ENCODE results near the gene JPH2.

DNA sequence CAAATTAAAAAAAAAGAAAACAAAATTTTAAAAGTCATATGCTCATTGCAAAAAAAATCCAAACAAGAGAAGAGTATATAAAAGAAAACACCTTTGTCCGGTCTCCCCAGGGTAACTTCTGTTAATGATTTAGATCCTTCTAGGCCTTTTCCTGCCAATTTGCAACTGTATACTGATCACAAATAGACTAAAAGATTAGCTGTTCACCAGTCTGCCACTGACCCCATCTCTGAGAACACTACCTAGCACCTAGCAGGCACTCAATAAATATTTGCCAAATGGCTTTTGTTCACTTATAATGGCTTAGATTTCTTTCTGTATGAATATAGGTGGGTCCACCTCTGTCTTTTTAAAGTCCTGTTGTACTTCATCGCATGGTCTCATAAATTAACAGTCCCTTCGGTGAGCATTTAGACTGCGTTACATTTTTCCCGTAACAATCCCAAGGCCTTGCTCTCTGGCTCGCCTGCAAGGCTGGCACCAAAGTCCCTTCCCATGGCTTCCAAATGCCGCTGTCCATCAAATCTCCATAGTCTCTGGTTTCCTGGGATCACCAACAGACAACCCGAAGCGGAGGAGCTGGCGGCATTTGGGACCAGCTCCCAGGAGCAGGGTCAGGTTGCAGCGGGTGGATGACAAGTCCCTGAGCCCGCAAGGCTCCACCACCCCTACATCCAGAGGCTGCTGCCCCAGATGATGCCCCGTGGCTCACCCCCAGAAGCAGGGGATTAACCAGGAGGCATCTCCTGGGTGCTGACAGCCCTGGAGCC is 11.8 kb downstream of the JPH2 start:
- TF ChIP-seq, protein P1, sequence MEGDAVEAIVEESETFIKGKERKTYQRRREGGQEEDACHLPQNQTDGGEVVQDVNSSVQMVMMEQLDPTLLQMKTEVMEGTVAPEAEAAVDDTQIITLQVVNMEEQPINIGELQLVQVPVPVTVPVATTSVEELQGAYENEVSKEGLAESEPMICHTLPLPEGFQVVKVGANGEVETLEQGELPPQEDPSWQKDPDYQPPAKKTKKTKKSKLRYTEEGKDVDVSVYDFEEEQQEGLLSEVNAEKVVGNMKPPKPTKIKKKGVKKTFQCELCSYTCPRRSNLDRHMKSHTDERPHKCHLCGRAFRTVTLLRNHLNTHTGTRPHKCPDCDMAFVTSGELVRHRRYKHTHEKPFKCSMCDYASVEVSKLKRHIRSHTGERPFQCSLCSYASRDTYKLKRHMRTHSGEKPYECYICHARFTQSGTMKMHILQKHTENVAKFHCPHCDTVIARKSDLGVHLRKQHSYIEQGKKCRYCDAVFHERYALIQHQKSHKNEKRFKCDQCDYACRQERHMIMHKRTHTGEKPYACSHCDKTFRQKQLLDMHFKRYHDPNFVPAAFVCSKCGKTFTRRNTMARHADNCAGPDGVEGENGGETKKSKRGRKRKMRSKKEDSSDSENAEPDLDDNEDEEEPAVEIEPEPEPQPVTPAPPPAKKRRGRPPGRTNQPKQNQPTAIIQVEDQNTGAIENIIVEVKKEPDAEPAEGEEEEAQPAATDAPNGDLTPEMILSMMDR (IDR thresholded peaks at IDR 0.05), result no peak
- TF ChIP-seq ZFX (IDR thresholded peaks at IDR 0.05; ENCODE audit: borderline replicate concordance), result no peak

Data from 22Rv1 (cell line).